Chondrocyte (in vitro differentiated cells): ENCODE measurements around the gene XPO6. TPM values are rescaled to one million over a fixed set of nuclear protein-coding genes. Genes with fewer than 3 reads are reported as not detected.

Experiments
- DNase-seq: peaks from one replicate; pipeline ENCODE4 v3.0.0; 2021; ENCODE audit warnings: mixed read lengths, low spot score
- H3K27ac Mint-ChIP-seq: one replicate; pipeline ENCODE4 v1.8.0; 2021; ENCODE audit warnings: mild to moderate bottlenecking, moderate library complexity, mixed read lengths; ENCODE audit not compliant: unreplicated experiment
- H3K27me3 Mint-ChIP-seq: 2 replicates; pipeline ENCODE4 v1.8.0; 2021; ENCODE audit warnings: low read depth, mixed read lengths
- H3K36me3 Mint-ChIP-seq: 2 replicates; pipeline ENCODE4 v1.8.0; 2021; ENCODE audit warnings: low read depth, mixed read lengths
- H3K4me1 Mint-ChIP-seq: 2 replicates; pipeline ENCODE4 v1.8.0; 2021; ENCODE audit warnings: low read depth, mild to moderate bottlenecking, mixed read lengths
- H3K4me3 Mint-ChIP-seq: one replicate; pipeline ENCODE4 v1.8.0; 2021; ENCODE audit warnings: mild to moderate bottlenecking, moderate library complexity, mixed read lengths; ENCODE audit not compliant: unreplicated experiment
- H3K9me3 Mint-ChIP-seq: 2 replicates; pipeline ENCODE4 v1.8.0; 2021; ENCODE audit warnings: low read depth, mixed read lengths
- CTCF ChIP-seq: fragments of 200-600 bp; sonication (generic); IDR thresholded peaks from 2 replicates; pipeline ENCODE4 v1.5.0; 2021; ENCODE audit warnings: antibody characterized with exemption, mild to moderate bottlenecking, moderate library complexity
- total RNA-seq: library from RNA; stranded (reverse); gene quantifications from 3 replicates; pipeline ENCODE4 v1.2.1, GENCODE V29; 2021

The XPO6 gene
- total RNA-seq, 1 donor from 2014 or later = 124 TPM

GRCh38 chr16:28110074-28110473 lies 101.7 kb downstream of the XPO6 start:
- TF ChIP-seq CTCF = no peak
- no peaks in the 10 kb centered on the region for H3K4me1 Mint-ChIP-seq
- DNase-seq = no peak
- H3K9me3 Mint-ChIP-seq = no peaks in the 10 kb centered on the region
- no peak overlapping the region for H3K4me3 Mint-ChIP-seq
- H3K27me3 Mint-ChIP-seq = no peaks in the 10 kb centered on the region
- peaks cover 40% of the 10 kb centered on the region for H3K36me3 Mint-ChIP-seq
- peak overlapping the region; percentile 23 for H3K27ac Mint-ChIP-seq

GRCh38 chr16:28108590-28109247 lies 103.0 kb downstream of the XPO6 start:
- H3K36me3 Mint-ChIP-seq = peaks cover 48% of the 10 kb centered on the region
- no peaks in the 10 kb centered on the region for H3K9me3 Mint-ChIP-seq
- H3K4me1 Mint-ChIP-seq = no peaks in the 10 kb centered on the region
- no peak overlapping the region for H3K27ac Mint-ChIP-seq
- TF ChIP-seq CTCF = no peak
- no peak for DNase-seq
- H3K27me3 Mint-ChIP-seq = no peaks in the 10 kb centered on the region
- no peak overlapping the region for H3K4me3 Mint-ChIP-seq

- Mint-ChIP-seq H3K4me3 (no peak overlapping the region), H3K9me3 (no peaks in the 10 kb centered on the region), H3K27ac (no peak overlapping the region), H3K36me3 (peaks cover 51% of the 10 kb centered on the region), H3K4me1 (no peaks in the 10 kb centered on the region), H3K27me3 (no peaks in the 10 kb centered on the region)
- no peak for TF ChIP-seq CTCF
- DNase-seq = no peak
Observed at GRCh38 chr16:28107232-28107631, 104.5 kb downstream of the XPO6 start.

GRCh38 chr16:28106467-28107215 lies 105.1 kb downstream of the XPO6 start:
- TF ChIP-seq CTCF = no peak
- peaks cover 55% of the 10 kb centered on the region for H3K36me3 Mint-ChIP-seq
- no peaks in the 10 kb centered on the region for H3K9me3 Mint-ChIP-seq
- H3K27ac Mint-ChIP-seq = no peak overlapping the region
- no peaks in the 10 kb centered on the region for H3K4me1 Mint-ChIP-seq
- no peak overlapping the region for H3K4me3 Mint-ChIP-seq
- no peaks in the 10 kb centered on the region for H3K27me3 Mint-ChIP-seq
- no peak for DNase-seq

GRCh38 chr16:28105954-28106353 lies 105.8 kb downstream of the XPO6 start:
- DNase-seq = no peak
- no peaks in the 10 kb centered on the region for H3K27me3 Mint-ChIP-seq
- no peak overlapping the region for H3K4me3 Mint-ChIP-seq
- H3K9me3 Mint-ChIP-seq = no peaks in the 10 kb centered on the region
- no peak overlapping the region for H3K27ac Mint-ChIP-seq
- no peaks in the 10 kb centered on the region for H3K4me1 Mint-ChIP-seq
- TF ChIP-seq CTCF = no peak
- H3K36me3 Mint-ChIP-seq = peaks cover 52% of the 10 kb centered on the region
